HG03342 (cell line): ENCODE measurements around the gene TTLL11.
"Not testable (repeated sequence)": the region's sequence is repeated elsewhere in the genome, so short reads cannot be mapped to it uniquely, and the experiment has no call there.

Experiments used
- ATAC-seq: cut with Tn5 transposase; IDR thresholded peaks from one replicate; pipeline ENCODE4 v1.9.1; 2021; ENCODE audit warnings: mild to moderate bottlenecking, moderate library complexity; ENCODE audit not compliant: unreplicated experiment

TTLL11 gene

GRCh38 chr9:122125509-122126330 is 32.6 kb upstream of the TTLL11 start:
- ATAC-seq = no peak

GRCh38 chr9:122125158-122125508 is 32.0 kb upstream of the TTLL11 start:
- peak; percentile 60 for ATAC-seq

GRCh38 chr9:122124528-122124927 is 31.4 kb upstream of the TTLL11 start:
- ATAC-seq = no peak

DNA sequence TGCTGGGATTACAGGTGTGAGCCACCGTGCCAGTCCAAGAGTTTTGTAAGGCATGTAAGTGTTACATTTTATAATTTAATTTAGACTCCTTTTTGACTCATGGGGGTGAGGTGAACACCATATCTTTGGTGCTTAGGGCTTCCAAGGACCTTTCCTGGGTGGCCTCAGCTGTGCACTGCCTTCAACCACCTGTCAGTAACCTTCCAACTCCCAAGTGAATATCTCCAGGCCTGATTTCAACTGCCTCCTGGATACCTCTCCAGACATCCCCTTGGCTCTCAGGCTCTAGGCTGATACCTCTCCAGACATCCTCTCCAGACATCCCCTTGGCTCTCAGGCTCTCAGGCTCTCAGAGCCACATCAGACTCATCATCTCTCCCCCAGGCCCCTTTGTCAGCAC is 30.9 kb upstream of the TTLL11 start:
- ATAC-seq = no peak

GRCh38 chr9:122122903-122123632 is 30.0 kb upstream of the TTLL11 start:
- ATAC-seq = no peak

- no peak for ATAC-seq
Observed at GRCh38 chr9:122122468-122122867, 29.4 kb upstream of the TTLL11 start.

- no peak for ATAC-seq
Observed at GRCh38 chr9:122121931-122122330, 28.8 kb upstream of the TTLL11 start.

DNA sequence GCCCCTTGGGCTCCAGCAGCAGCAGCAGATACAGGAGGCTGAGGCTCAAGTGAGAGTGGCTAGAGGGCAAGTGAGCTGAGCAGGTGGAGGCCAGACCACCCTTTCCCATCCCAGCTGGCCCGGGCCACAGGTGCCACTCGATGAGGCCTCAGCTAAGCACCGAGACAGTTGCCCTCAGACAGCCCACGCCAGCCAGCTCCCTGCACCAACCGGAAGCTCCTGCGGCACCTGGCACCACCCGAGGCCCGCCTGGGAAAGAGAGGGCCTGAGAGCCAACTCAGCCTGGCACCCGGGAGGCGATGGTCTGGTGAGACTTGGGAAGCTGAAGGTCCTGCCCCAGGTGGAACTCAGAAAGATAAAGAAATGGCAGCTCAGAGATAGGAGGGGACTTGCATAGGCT is 28.3 kb upstream of the TTLL11 start:
- ATAC-seq = no peak

- no peak for ATAC-seq
Observed at GRCh38 chr9:122120316-122121071, 27.4 kb upstream of the TTLL11 start.

DNA sequence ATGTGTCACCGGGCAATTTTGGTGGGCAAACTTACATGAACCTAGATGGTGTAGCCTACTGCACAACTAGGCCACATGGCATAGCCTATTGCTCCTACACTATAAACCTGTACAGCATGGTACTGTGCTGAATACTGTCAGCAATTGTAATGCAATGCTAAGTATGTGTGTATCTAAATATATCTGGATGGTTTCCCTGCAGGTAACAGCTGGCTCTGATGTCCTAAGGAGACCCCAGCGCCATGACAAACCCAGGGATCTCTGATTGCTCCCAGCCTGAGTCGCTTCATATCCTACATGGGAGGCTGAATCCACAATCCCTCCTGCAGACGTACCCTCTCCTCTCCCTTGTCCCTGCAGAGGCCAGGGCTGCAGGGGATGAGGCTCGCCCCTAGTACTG is 26.6 kb upstream of the TTLL11 start:
- ATAC-seq = no peak

- ATAC-seq = no peak
Observed at GRCh38 chr9:122119166-122119521, 26.0 kb upstream of the TTLL11 start.

DNA sequence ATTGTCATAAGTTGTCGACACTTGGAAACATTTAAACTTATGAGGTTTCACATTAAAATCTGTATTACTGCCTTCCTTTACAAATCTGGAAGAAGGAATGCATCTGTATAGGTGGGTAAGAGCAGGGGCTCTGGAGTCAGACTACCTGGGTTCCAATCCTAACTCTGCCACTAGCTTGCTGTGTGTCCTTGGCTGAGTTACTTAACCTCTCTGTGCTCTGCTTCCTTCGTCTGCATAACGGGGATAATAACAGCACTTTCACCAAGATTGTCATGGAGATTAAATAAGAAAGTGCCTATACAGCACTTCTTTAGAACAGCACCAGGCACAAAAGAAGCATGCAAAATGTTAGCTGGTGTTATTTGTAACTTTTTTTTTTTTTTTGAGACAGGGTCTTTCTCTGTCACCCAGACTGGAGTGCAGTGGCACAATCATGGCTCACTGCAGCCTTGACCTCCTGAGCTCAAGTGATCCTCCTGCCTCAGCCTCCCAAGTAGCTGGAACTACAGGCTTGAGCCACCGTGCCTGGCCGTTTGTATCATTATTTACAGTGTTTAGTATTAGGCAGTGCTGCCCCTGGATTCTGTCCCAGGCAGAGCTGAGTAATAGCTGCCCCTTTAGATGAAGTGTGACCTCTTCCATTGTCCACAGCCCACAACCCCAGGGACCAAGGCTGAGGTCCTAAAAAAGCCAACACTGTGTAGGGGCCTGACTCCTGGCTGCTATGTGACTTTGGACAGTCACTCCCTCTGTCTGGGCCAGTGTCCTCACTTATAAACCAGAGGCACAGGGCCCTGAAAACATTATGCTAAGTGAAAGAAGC is 25.4 kb upstream of the TTLL11 start:
- ATAC-seq = no peak

DNA sequence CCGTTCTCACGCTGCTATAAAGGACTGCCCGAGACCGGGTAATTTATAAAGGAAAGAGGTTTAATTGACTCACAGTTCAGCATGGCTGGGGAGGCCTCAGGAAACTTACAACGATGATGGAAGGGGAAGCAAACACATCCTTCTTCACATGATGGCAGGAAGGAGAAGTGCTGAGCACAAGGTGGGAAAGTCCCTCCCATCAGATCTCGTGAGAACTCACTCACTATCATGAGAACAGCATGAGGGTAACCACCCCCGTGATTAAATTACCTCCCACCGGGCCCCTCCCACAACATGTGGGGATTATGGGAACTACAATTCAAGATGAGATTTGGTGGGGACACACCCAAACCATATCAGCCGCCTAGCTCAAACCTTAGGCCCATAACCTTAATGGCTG is 24.1 kb upstream of the TTLL11 start:
- ATAC-seq = not testable (repeated sequence)

- ATAC-seq = no peak
Observed at GRCh38 chr9:122116448-122117173, 23.5 kb upstream of the TTLL11 start.

- no peak for ATAC-seq
Observed at GRCh38 chr9:122116040-122116439, 22.9 kb upstream of the TTLL11 start.

DNA sequence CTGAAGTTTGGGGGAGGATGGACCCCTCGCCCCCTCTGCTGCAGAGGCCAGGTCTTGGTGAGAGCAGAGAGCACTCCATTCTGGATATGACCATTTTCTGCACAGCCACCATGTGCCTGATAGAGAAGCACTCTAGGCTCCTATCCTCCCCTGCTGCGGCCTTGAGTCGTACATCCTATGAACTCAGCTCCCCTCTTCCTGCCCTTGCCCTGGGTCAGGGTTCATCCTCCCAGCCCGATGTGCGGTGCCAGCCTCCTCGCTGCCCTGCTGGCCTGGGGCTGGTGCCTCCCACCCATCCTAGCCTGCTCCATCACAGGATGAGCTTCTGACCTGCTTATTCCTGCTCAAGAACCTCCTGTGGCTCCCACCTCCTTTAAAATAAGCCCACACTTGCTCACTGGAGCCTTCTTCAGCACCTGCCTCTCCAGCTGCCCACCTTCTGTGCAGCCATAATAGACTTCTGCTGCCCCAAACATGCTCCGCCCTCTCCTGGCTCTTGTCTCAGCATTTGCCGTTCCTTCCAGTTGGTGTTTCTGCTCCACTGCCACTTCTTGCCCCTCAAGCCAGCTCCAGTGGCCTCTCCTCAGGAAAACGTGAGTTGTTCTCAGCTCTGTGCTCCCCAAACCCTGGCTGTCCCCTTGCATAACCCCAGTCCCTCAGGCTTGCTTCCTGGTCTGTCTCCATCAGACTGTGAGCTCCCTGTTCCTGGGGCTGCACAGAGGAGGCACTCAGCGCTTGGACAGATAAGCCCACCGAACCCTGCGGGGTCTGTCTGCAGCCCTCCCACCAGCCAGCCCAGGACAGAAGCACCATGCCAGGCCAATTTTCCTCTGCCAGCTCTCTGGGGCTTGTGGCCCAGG is 22.3 kb upstream of the TTLL11 start:
- no peak for ATAC-seq

DNA sequence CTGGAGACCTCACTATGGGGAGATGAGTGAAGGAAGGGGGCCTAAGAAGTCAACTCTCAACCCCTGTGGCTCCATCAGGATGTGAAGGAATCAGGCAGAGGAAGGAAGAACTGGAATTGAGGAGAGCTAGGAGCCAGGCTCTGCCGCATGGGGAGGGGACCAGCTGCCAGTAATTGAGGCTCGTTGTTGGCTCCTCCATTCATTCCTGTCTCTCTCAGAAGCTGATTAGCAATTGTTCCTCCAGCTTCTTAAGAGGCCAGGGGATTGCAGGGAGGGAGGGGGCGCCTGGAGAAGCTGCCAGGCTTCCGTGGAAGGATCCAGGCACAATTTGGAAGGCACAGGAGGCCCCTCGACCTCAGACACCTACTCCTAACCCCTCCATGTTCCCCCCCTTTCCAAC is 20.5 kb upstream of the TTLL11 start:
- ATAC-seq = no peak

DNA sequence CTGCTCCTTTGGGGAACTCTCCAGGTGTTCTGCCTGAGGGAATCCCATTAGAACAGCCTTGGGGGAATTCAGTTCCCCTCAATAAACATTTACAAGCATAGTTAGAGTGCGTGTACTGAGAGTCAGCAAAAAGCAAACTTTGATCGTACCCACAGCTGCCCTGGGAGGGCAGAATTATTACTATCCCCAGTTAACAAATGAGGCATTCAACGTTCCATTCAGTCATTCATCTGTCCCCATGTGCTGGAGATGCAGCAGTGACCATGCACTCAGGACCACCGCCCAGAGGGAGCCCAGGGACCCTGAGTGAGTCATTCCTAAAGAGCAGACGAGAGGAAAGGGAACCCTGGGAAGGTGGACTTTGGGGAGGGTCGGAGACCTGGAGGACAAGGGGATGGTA is 19.1 kb upstream of the TTLL11 start:
- ATAC-seq = no peak

DNA sequence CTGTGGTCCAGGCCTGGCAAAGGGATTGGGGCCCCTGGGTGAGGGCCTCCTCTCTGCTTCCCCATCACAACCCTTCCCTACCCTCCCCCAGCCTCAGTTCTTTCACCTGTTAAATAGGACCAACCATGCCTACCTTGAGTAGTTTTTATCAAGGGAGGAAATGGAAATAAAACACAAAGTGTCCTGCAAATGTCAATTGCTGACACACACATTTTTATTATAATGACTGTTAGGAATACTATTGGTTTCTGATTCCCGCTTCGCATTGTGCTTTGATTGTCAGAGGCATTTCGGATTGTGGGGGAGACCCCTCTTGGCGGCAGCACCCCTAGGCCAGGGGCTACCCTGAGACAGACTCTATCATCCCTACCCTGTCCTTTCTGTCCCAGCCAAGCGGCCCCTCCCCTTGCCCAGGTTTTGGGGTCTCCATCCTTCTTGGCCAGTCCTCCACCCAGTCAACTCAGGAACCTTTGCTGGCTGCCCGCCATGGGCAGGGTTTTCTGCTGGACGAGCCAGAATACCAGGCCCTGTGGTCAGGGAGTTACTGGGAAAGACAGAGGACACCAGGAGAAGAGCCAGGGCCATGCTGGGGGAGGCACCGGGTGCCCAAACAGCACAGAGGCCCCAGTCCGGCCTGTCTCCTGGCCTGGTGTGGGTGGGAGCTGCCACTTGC is 18.4 kb upstream of the TTLL11 start:
- ATAC-seq = no peak
